Measurements from ENCODE around the gene ENOX1. TPM values are rescaled to one million over a fixed set of nuclear protein-coding genes. Genes with fewer than 3 reads are reported as not detected.
A peak's percentile ranks its signal among the peaks of the same experiment; 100 is the strongest.

ENOX1 gene
- total and polyA plus RNA-seq, 2 of the 8 experiments (the other 6 are each of a cell fraction or from before 2014, with no cell fraction given), result 0.23 to 0.37 TPM

DNA sequence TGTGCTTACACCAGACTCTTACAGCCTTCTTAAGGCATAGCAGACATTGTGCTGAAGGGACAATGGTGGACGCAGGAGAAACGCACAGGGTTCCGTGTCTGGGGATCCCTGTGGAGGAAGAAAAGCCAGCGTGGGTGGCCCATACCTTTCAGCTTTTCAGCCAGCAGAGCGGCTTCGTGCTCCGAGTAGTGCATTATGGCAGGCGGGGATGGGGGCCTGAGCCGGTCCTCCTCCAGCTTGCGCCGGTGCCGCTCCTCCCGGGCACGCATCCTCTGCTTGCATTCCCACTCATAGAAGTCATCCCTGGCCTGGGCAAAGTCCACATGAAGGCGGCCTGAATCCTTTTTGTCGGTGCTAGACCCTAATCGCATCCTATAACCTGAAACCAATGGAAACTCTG lies 431.0 kb downstream of the ENOX1 start:
- H3K79me2 ChIP-seq (ENCODE audit: control insufficient read depth in 1 of 2, insufficient read depth in 2 of 2, low read length in 2 of 2), result no peaks in the 10 kb centered on the region
- H3K9me3 ChIP-seq (ENCODE audit: insufficient read depth in 2 of 2, low read depth in 1 of 2, low read length in 1 of 2), result no peaks in the 10 kb centered on the region
- no peak overlapping the region for H2BK120ac ChIP-seq (replicated peaks; ENCODE audit: low read depth, low read length)
- no peak overlapping the region for H2AK5ac ChIP-seq (ENCODE audit: low read depth, low read length)
- H4K8ac ChIP-seq (ENCODE audit: extremely low read depth, insufficient read depth, low read length), result no peak overlapping the region
- no peak overlapping the region for H3K4me2 ChIP-seq (ENCODE audit: insufficient read depth in 1 of 2, low read depth in 2 of 2, low read length in 2 of 2)
- no peak overlapping the region for H3K56ac ChIP-seq (replicated peaks; ENCODE audit: insufficient read length, low read depth, low read length)
- TF ChIP-seq PHF8 (conservative IDR thresholded peaks at IDR 0.05; ENCODE audit: low read depth, low read length), result no peak
- no peak for TF ChIP-seq SP4 (IDR thresholded peaks at IDR 0.05; ENCODE audit: low read length)
- no peak for TF ChIP-seq ZNF274 (IDR thresholded peaks at IDR 0.05; ENCODE audit: borderline replicate concordance, extremely low read depth, low read length)
- TF ChIP-seq CHD1 (IDR thresholded peaks at IDR 0.05; ENCODE audit: low read depth, low read length), result no peak
- no peak for TF ChIP-seq SP2 (IDR thresholded peaks at IDR 0.05; ENCODE audit: low read length)
- TF ChIP-seq, protein P1, sequence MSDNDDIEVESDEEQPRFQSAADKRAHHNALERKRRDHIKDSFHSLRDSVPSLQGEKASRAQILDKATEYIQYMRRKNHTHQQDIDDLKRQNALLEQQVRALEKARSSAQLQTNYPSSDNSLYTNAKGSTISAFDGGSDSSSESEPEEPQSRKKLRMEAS (IDR thresholded peaks at IDR 0.05), result no peak
- no peak for TF ChIP-seq POLR2AphosphoS5 (IDR thresholded peaks at IDR 0.05; ENCODE audit: low read depth, low read length)
- H3K4ac ChIP-seq (replicated peaks; ENCODE audit: insufficient read length, low read depth, low read length), result no peak overlapping the region
- H4K20me1 ChIP-seq (replicated peaks in 1 of 2; ENCODE audit: control insufficient read depth in 1 of 2, insufficient read depth in 2 of 2, low read length in 2 of 2), result no peaks in the 10 kb centered on the region
- no peak overlapping the region for H3K18ac ChIP-seq (ENCODE audit: extremely low read depth, low read length)
- no peak for DNase-seq (ENCODE audit: low read depth in 1 of 2, low spot score in 2 of 2)
- ChIA-PET CTCF (ENCODE audit: partially characterized antibody) (interaction anchor here (1.4 kb wide), 1 partner anchor 50 kb away, joined by 3 read pairs; no protein-coding TSS in a partner anchor), POLR2A (ENCODE audit: partially characterized antibody) (no interaction called here)
- no peaks in the 10 kb centered on the region for H3K79me1 ChIP-seq (ENCODE audit: low read depth, low read length)
- 0 out of 2 replicates have a peak overlapping the region, but pooled peaks have one; percentile 4 for H2BK12ac ChIP-seq (ENCODE audit: low read depth, low read length)
- no peak overlapping the region for H3K27ac ChIP-seq (ENCODE audit: low read depth, low read length)
- 96% methylated on average over 17 of the region's 17 CpGs; no CpG with 5 or more reads in 1 of the 2 experiments for WGBS, 2 experiments (ENCODE audit: extremely low coverage in 1 of 2, insufficient coverage in 1 of 2, insufficient read length in 1 of 2, insufficient replicate concordance in 2 of 2, low coverage in 1 of 2, low lambda C conversion rate in 2 of 2, missing lambda C conversion rate in 1 of 2)
- H3K23me2 ChIP-seq (ENCODE audit: low read depth, low read length), result 0 out of 2 replicates have a peak, but pooled peaks cover 2% of the 10 kb centered on the region
- H3K4me1 ChIP-seq (replicated peaks in 1 of 4; ENCODE audit: control insufficient read depth in 3 of 4, insufficient read depth in 4 of 4, low read length in 3 of 4), result peaks cover 2 to 21% (median 8%) of the 10 kb centered on the region in 4 experiments; a peak in 6 of 7 replicates
- no peaks in the 10 kb centered on the region for H3K36me3 ChIP-seq (ENCODE audit: control insufficient read depth in 2 of 4, insufficient read depth in 4 of 4, low read length in 3 of 4)
- H3K23ac ChIP-seq (ENCODE audit: insufficient read length), result no peak overlapping the region
- H2BK20ac ChIP-seq (ENCODE audit: low read length), result no peak overlapping the region
- no peak overlapping the region for H3K4me3 ChIP-seq (ENCODE audit: extremely low read depth in 1 of 4, insufficient read depth in 2 of 4, low read depth in 3 of 4, low read length in 4 of 4)
- no peak overlapping the region for H2BK15ac ChIP-seq (ENCODE audit: low read length)
- H4K5ac ChIP-seq (ENCODE audit: insufficient read length, low read depth, low read length), result no peak overlapping the region
- H2AFZ ChIP-seq (ENCODE audit: low read length), result no peak overlapping the region
- H4K91ac ChIP-seq (replicated peaks; ENCODE audit: insufficient read length, low read length), result no peak overlapping the region
- H3K9ac ChIP-seq (replicated peaks in 1 of 4; ENCODE audit: extremely low read depth in 1 of 4, low read depth in 3 of 4, low read length in 3 of 4), result no peak overlapping the region
- H3K14ac ChIP-seq (ENCODE audit: insufficient read length), result no peak overlapping the region
- H2BK5ac ChIP-seq (ENCODE audit: low read depth, low read length), result no peak overlapping the region
- no peak for FAIRE-seq
- H3K27me3 ChIP-seq (replicated peaks in 1 of 4; ENCODE audit: control insufficient read depth in 3 of 4, extremely low read depth in 1 of 4, insufficient read depth in 3 of 4, low read length in 3 of 4), result no peaks in the 10 kb centered on the region

Data from H1 (cell line).